HG02642 (cell line): ENCODE data around the gene RANBP1.

Experiments
- ATAC-seq: cut with Tn5 transposase; IDR thresholded peaks from one replicate; pipeline ENCODE4 v1.9.1; 2021; ENCODE audit warnings: mild to moderate bottlenecking; ENCODE audit not compliant: unreplicated experiment, poor library complexity

The RANBP1 gene

GRCh38 chr22:20118300-20119020 lies 2.6 kb downstream of the RANBP1 start:
- no peak for ATAC-seq

- no peak for ATAC-seq
Observed at GRCh38 chr22:20121856-20122415, 6.0 kb downstream of the RANBP1 start.

GRCh38 chr22:20123366-20124082 lies 7.6 kb downstream of the RANBP1 start:
- ATAC-seq = no peak

- no peak for ATAC-seq
Observed at GRCh38 chr22:20124083-20124787, 8.3 kb downstream of the RANBP1 start.

GRCh38 chr22:20125201-20126174 lies 9.6 kb downstream of the RANBP1 start:
- no peak for ATAC-seq

- no peak for ATAC-seq
Observed at GRCh38 chr22:20126284-20127029, 10.6 kb downstream of the RANBP1 start.

- ATAC-seq = no peak
Observed at GRCh38 chr22:20127318-20127868, 11.5 kb downstream of the RANBP1 start.

- no peak for ATAC-seq
Observed at GRCh38 chr22:20127869-20128618, 12.1 kb downstream of the RANBP1 start.

GRCh38 chr22:20128619-20128901 lies 12.7 kb downstream of the RANBP1 start:
- ATAC-seq = no peak

- ATAC-seq = no peak
Observed at GRCh38 chr22:20128902-20129746, 13.2 kb downstream of the RANBP1 start.

- no peak for ATAC-seq
Observed at GRCh38 chr22:20129747-20130014, 13.8 kb downstream of the RANBP1 start.

- ATAC-seq = no peak
Observed at GRCh38 chr22:20130319-20130718, 14.4 kb downstream of the RANBP1 start.

- ATAC-seq = peak; percentile 61
Observed at GRCh38 chr22:20130731-20131596, 15.1 kb downstream of the RANBP1 start.

GRCh38 chr22:20131597-20131858 lies 15.6 kb downstream of the RANBP1 start, which contains the start of gene ZDHHC8:
ZDHHC8 (plus strand) TSS chr22:20131804; CDS start chr22:20131948, 144 bp downstream.
- peak; percentile 47 for ATAC-seq

- peak; percentile 4 for ATAC-seq
Observed at GRCh38 chr22:20131859-20132685, 16.2 kb downstream of the RANBP1 start.

- no peak for ATAC-seq
Observed at GRCh38 chr22:20132686-20133246, 16.9 kb downstream of the RANBP1 start.
